ENCODE data around the gene FABP6.

The FABP6 gene

DNA sequence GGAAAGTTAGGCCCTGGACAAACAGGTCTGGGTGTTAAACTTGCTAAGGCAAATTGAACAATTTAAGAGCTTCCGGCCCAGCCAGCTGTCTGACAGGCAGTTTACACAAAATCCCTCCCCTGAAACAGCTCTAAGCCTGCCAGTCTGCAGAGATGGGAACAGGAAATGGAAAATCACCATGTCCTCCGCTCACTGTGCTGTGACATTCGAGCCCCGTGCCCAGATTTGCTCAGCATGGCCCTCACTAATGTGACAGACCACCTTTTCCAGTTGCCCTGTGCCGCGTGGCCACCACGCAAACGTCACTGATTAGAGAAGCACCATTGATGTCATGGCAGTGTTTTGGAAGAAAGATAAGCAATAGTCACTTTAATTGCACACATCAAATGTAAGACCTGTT, 42.1 kb downstream of the FABP6 start:
- H3K23ac ChIP-seq (ENCODE audit: low read length): no peak overlapping the region
- H3K4me2 ChIP-seq (ENCODE audit: low read length): peak overlapping the region; percentile 2
- H3K79me2 ChIP-seq (ENCODE audit: control insufficient read depth, insufficient read depth, low read length, poor library complexity): peaks cover 4% of the 10 kb centered on the region
- H3K4me3 ChIP-seq (ENCODE audit: low read depth, low read length): no peak overlapping the region
- peak overlapping the region; percentile 92 for H2BK5ac ChIP-seq (ENCODE audit: low read depth, low read length, poor library complexity)
- no peak overlapping the region for H3K9ac ChIP-seq (ENCODE audit: low read length)
- H3K14ac ChIP-seq (ENCODE audit: low read length): peak overlapping the region; percentile 76
- peaks cover under 1% of the 10 kb centered on the region for H3K9me3 ChIP-seq (ENCODE audit: insufficient read depth, low read depth, low read length)
- H4K8ac ChIP-seq (ENCODE audit: low read depth, low read length): peak overlapping the region; percentile 66
- H3K27me3 ChIP-seq (ENCODE audit: insufficient read depth, low read length): no peaks in the 10 kb centered on the region
- WGBS (ENCODE audit: extremely low coverage, insufficient coverage, insufficient read length): no CpG with 5 or more reads among the region's 8 CpGs
- peaks cover 28% of the 10 kb centered on the region for H3K79me1 ChIP-seq (ENCODE audit: low read length)
- H2BK12ac ChIP-seq (ENCODE audit: low read length): peak overlapping the region; percentile 99
- peak overlapping the region; percentile 39 for H4K12ac ChIP-seq (ENCODE audit: low read depth, low read length)
- no peak overlapping the region for H3K4ac ChIP-seq (ENCODE audit: low read depth, low read length)
- peaks cover 6 to 10% of the 10 kb centered on the region in 2 experiments for H3K36me3 ChIP-seq (ENCODE audit: control insufficient read depth in 1 of 2, insufficient read depth in 2 of 2, low read length in 2 of 2)
- peak overlapping the region; percentile 98 for H4K91ac ChIP-seq (ENCODE audit: low read depth, low read length)
- H2BK120ac ChIP-seq (ENCODE audit: insufficient read depth, low read length, poor library complexity): peak overlapping the region; percentile 94
- peaks cover 37 to 49% of the 10 kb centered on the region in 2 experiments for H3K4me1 ChIP-seq (ENCODE audit: control insufficient read depth in 1 of 2, insufficient read depth in 2 of 2, low read length in 2 of 2)
- H3K18ac ChIP-seq (ENCODE audit: low read length): peak overlapping the region; percentile 98
- no peak for DNase-seq
- peak overlapping the region; percentile 81 for H2AFZ ChIP-seq (ENCODE audit: insufficient read depth, low read length, poor library complexity)
- H3K27ac ChIP-seq (ENCODE audit: low read depth, low read length): peak overlapping the region; percentile 98
- H2AK5ac ChIP-seq (ENCODE audit: low read length): peak overlapping the region; percentile 95

GRCh38 chr5:160271836-160272235, 42.5 kb downstream of the FABP6 start:
- Histone ChIP-seq H3K27ac (ENCODE audit: low read depth, low read length) (peak overlapping the region; percentile 98), H3K14ac (ENCODE audit: low read length) (peak overlapping the region; percentile 76), H2AFZ (ENCODE audit: insufficient read depth, low read length, poor library complexity) (no peak overlapping the region), H3K79me1 (ENCODE audit: low read length) (peaks cover 28% of the 10 kb centered on the region), H2BK12ac (ENCODE audit: low read length) (peak overlapping the region; percentile 99), H2BK120ac (ENCODE audit: insufficient read depth, low read length, poor library complexity) (peak overlapping the region; percentile 94), H2BK5ac (ENCODE audit: low read depth, low read length, poor library complexity) (peak overlapping the region; percentile 92), H3K4me1 (ENCODE audit: control insufficient read depth in 1 of 2, insufficient read depth in 2 of 2, low read length in 2 of 2) (peaks cover 36 to 44% of the 10 kb centered on the region in 2 experiments), H3K4me3 (ENCODE audit: low read depth, low read length) (no peak overlapping the region), H3K36me3 (ENCODE audit: control insufficient read depth in 1 of 2, insufficient read depth in 2 of 2, low read length in 2 of 2) (peaks cover 6 to 10% of the 10 kb centered on the region in 2 experiments), H3K9me3 (ENCODE audit: insufficient read depth, low read depth, low read length) (no peaks in the 10 kb centered on the region), H3K4ac (ENCODE audit: low read depth, low read length) (peak overlapping the region; percentile 4), H3K4me2 (ENCODE audit: low read length) (no peak overlapping the region), H4K12ac (ENCODE audit: low read depth, low read length) (peak overlapping the region; percentile 39), H2AK5ac (ENCODE audit: low read length) (peak overlapping the region; percentile 95), H4K8ac (ENCODE audit: low read depth, low read length) (peak overlapping the region; percentile 68), H3K79me2 (ENCODE audit: control insufficient read depth, insufficient read depth, low read length, poor library complexity) (peaks cover 4% of the 10 kb centered on the region), H3K9ac (ENCODE audit: low read length) (no peak overlapping the region), H3K23ac (ENCODE audit: low read length) (no peak overlapping the region), H4K91ac (ENCODE audit: low read depth, low read length) (peak overlapping the region; percentile 98), H3K27me3 (ENCODE audit: insufficient read depth, low read length) (no peaks in the 10 kb centered on the region), H3K18ac (ENCODE audit: low read length) (no peak overlapping the region)
- no peak for DNase-seq
- no CpG with 5 or more reads among the region's 6 CpGs for WGBS (ENCODE audit: extremely low coverage, insufficient coverage, insufficient read length)

GRCh38 chr5:160272264-160272663, 43.0 kb downstream of the FABP6 start:
- peak overlapping the region; percentile 98 for H3K27ac ChIP-seq (ENCODE audit: low read depth, low read length)
- DNase-seq: no peak
- H4K8ac ChIP-seq (ENCODE audit: low read depth, low read length): peak overlapping the region; percentile 68
- no peaks in the 10 kb centered on the region for H3K9me3 ChIP-seq (ENCODE audit: insufficient read depth, low read depth, low read length)
- H3K4me3 ChIP-seq (ENCODE audit: low read depth, low read length): no peak overlapping the region
- peak overlapping the region; percentile 98 for H4K91ac ChIP-seq (ENCODE audit: low read depth, low read length)
- no peak overlapping the region for H3K23ac ChIP-seq (ENCODE audit: low read length)
- no peak overlapping the region for H3K4ac ChIP-seq (ENCODE audit: low read depth, low read length)
- peak overlapping the region; percentile 92 for H2BK5ac ChIP-seq (ENCODE audit: low read depth, low read length, poor library complexity)
- H3K18ac ChIP-seq (ENCODE audit: low read length): no peak overlapping the region
- H2AFZ ChIP-seq (ENCODE audit: insufficient read depth, low read length, poor library complexity): no peak overlapping the region
- WGBS (ENCODE audit: extremely low coverage, insufficient coverage, insufficient read length): no CpG with 5 or more reads among the region's 3 CpGs
- H2BK120ac ChIP-seq (ENCODE audit: insufficient read depth, low read length, poor library complexity): peak overlapping the region; percentile 94
- H3K9ac ChIP-seq (ENCODE audit: low read length): no peak overlapping the region
- peaks cover 4% of the 10 kb centered on the region for H3K79me2 ChIP-seq (ENCODE audit: control insufficient read depth, insufficient read depth, low read length, poor library complexity)
- H3K4me1 ChIP-seq (ENCODE audit: control insufficient read depth in 1 of 2, insufficient read depth in 2 of 2, low read length in 2 of 2): peaks cover 34 to 40% of the 10 kb centered on the region in 2 experiments
- H3K79me1 ChIP-seq (ENCODE audit: low read length): peaks cover 28% of the 10 kb centered on the region
- peaks cover 10 to 12% of the 10 kb centered on the region in 2 experiments for H3K36me3 ChIP-seq (ENCODE audit: control insufficient read depth in 1 of 2, insufficient read depth in 2 of 2, low read length in 2 of 2)
- no peak overlapping the region for H4K12ac ChIP-seq (ENCODE audit: low read depth, low read length)
- no peaks in the 10 kb centered on the region for H3K27me3 ChIP-seq (ENCODE audit: insufficient read depth, low read length)
- no peak overlapping the region for H2AK5ac ChIP-seq (ENCODE audit: low read length)
- peak overlapping the region; percentile 76 for H3K14ac ChIP-seq (ENCODE audit: low read length)
- peak overlapping the region; percentile 80 for H2BK12ac ChIP-seq (ENCODE audit: low read length)
- H3K4me2 ChIP-seq (ENCODE audit: low read length): peak overlapping the region; percentile 23

DNA sequence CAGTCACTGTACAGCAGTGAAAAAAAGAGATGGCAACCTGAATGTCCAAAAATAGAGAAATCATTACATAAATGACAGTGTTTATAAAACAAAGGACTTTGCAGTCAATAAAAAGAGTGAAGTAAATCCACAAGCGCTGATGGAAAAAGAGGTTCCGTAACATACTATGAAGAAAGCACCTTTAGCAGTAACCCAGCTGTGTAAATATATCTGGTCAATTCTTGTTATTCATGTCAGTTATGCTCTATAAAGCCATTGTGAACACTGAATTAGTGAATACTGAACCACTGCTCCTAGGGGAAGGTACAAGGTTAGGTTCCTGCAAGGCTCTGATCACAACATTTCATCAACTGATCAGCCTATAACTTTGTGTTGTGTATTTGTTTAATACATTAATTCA, 43.6 kb downstream of the FABP6 start:
- DNase-seq: no peak
- Histone ChIP-seq H4K12ac (ENCODE audit: low read depth, low read length) (no peak overlapping the region), H3K23ac (ENCODE audit: low read length) (no peak overlapping the region), H4K8ac (ENCODE audit: low read depth, low read length) (no peak overlapping the region), H3K27ac (ENCODE audit: low read depth, low read length) (peak overlapping the region; percentile 98), H3K9ac (ENCODE audit: low read length) (no peak overlapping the region), H2BK12ac (ENCODE audit: low read length) (no peak overlapping the region), H3K27me3 (ENCODE audit: insufficient read depth, low read length) (no peaks in the 10 kb centered on the region), H2BK120ac (ENCODE audit: insufficient read depth, low read length, poor library complexity) (peak overlapping the region; percentile 15), H3K18ac (ENCODE audit: low read length) (no peak overlapping the region), H3K4me1 (ENCODE audit: control insufficient read depth in 1 of 2, insufficient read depth in 2 of 2, low read length in 2 of 2) (peaks cover 34 to 40% of the 10 kb centered on the region in 2 experiments), H3K4me2 (ENCODE audit: low read length) (no peak overlapping the region), H3K4ac (ENCODE audit: low read depth, low read length) (no peak overlapping the region), H2BK5ac (ENCODE audit: low read depth, low read length, poor library complexity) (no peak overlapping the region), H3K4me3 (ENCODE audit: low read depth, low read length) (no peak overlapping the region), H3K9me3 (ENCODE audit: insufficient read depth, low read depth, low read length) (no peaks in the 10 kb centered on the region), H2AK5ac (ENCODE audit: low read length) (no peak overlapping the region), H3K14ac (ENCODE audit: low read length) (no peak overlapping the region), H3K36me3 (ENCODE audit: control insufficient read depth in 1 of 2, insufficient read depth in 2 of 2, low read length in 2 of 2) (peaks cover 10 to 12% of the 10 kb centered on the region in 2 experiments), H3K79me1 (ENCODE audit: low read length) (peaks cover 28% of the 10 kb centered on the region), H2AFZ (ENCODE audit: insufficient read depth, low read length, poor library complexity) (no peak overlapping the region), H4K91ac (ENCODE audit: low read depth, low read length) (no peak overlapping the region), H3K79me2 (ENCODE audit: control insufficient read depth, insufficient read depth, low read length, poor library complexity) (peaks cover 4% of the 10 kb centered on the region)
- no CpG with 5 or more reads among the region's 2 CpGs for WGBS (ENCODE audit: extremely low coverage, insufficient coverage, insufficient read length)
